HepG2 (cell line): ENCODE measurements around the gene DNTTIP2. TPM values are rescaled to one million over a fixed set of nuclear protein-coding genes. Genes with fewer than 3 reads are reported as not detected.

Source experiments
- EEA1 ChIP-seq: sonication (generic); formaldehyde crosslinking; IDR thresholded peaks from 2 replicates; pipeline ENCODE4 v1.5.1; 2020; ENCODE audit warnings: mild to moderate bottlenecking, missing genetic modification reagents, borderline replicate concordance
- GATA4 ChIP-seq: sonication (generic); IDR thresholded peaks from 2 replicates; pipeline ENCODE4 v1.6.1; 2016; ENCODE audit warnings: antibody characterized with exemption, low read depth, borderline replicate concordance
- HINFP ChIP-seq: sonication (generic); formaldehyde crosslinking; IDR thresholded peaks from 2 replicates; pipeline ENCODE4 v1.4.0; 2020; ENCODE audit warnings: low read depth, mild to moderate bottlenecking, missing genetic modification reagents
- MLXIP ChIP-seq: sonication (generic); formaldehyde crosslinking; IDR thresholded peaks from 2 replicates; pipeline ENCODE4 v1.9.0; 2021; ENCODE audit warnings: missing genetic modification reagents, borderline replicate concordance
- ZNF256 ChIP-seq: sonication (generic); formaldehyde crosslinking; conservative IDR thresholded peaks from 2 replicates; pipeline ENCODE4 v1.4.0; 2020; ENCODE audit warnings: missing genetic modification reagents
- ZNF484 ChIP-seq: sonication (generic); formaldehyde crosslinking; IDR thresholded peaks from 2 replicates; pipeline ENCODE4 v1.5.1; 2020; ENCODE audit warnings: mild to moderate bottlenecking, low read depth, missing genetic modification reagents, borderline replicate concordance
- ZNF607 ChIP-seq: sonication (generic); formaldehyde crosslinking; IDR thresholded peaks from 2 replicates; pipeline ENCODE4 v1.5.1; 2020; ENCODE audit warnings: missing genetic modification reagents, mild to moderate bottlenecking, borderline replicate concordance
- polyA plus RNA-seq, 8 experiments: library from polyadenylated mRNA; depleted of rRNA in 3 of 8; stranded (reverse) in 7 of 8; unstranded in 1 of 8; fragments of >200 nt; fragmentation: Illumina TruSeq in 4 of 8; extraction: Trizol in 4 of 8; gene quantifications; 2 replicates each; pipeline versions ENCODE4 v1.2.1 to v1.2.3, GENCODE V29; 2011 to 2016; ENCODE audit warnings: low read depth in 4 of 8, missing spikeins in 1 of 8, mixed read lengths in 1 of 8; ENCODE audit not compliant: insufficient read depth in 1 of 8
- total RNA-seq, 5 experiments: library from RNA; depleted of rRNA; stranded (reverse); fragments of >200 nt; fragmentation: Illumina TruSeq; extraction: Trizol; gene quantifications; 2 replicates each; pipeline ENCODE4 v1.2.3, GENCODE V29; 2016; ENCODE audit warnings: low read depth in 1 of 5
- TF ChIP-seq, protein P1 (sequence below): sonication (generic); formaldehyde crosslinking; IDR thresholded peaks from 2 replicates; pipeline ENCODE4 v1.4.0; 2020; ENCODE audit warnings: mild to moderate bottlenecking, missing genetic modification reagents

Gene DNTTIP2
- total and polyA plus RNA-seq, 2 of the 13 experiments (the other 11 are each of a cell fraction or from before 2014, with no cell fraction given), result 11.4 to 63.3 TPM

DNA sequence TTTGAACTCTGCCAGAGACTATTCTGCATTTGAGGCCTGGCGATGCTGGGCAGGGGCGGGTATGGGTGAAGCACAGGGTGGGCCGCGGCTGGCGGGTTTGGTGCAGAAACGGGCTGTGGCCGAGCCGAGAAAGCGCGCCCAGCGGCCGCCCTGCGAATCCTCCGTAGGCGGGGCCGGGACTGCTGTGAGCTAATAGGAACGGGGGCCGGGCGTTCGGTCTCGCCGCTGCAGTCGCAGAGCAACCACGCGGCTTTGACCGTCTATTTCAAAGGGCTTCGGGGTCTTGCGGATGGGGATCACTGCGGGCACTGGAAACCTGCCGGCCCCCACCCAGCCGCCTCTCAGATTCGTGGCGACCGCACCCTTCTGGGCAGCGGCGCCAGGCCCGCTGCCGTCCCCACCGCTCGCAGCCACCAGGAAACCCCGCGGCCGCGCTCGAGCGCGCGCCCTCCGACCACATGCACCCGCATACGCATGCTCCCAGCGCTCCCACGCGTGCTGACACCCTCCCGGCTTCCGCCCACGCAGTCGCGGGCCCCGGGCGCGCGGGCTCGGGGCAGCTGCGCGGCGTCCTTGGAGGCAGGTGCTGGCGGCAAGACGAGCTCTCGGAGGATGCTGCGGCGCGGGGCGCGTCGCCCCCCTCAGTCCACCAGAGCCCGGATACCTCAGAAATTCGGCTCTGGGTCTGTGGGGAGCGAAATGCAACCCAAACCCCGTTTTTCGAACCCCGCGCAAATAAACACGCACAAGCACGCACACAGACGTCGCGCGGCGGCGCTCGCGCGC, 32.6 kb downstream of the DNTTIP2 start (continued):
- TF ChIP-seq, protein P1, sequence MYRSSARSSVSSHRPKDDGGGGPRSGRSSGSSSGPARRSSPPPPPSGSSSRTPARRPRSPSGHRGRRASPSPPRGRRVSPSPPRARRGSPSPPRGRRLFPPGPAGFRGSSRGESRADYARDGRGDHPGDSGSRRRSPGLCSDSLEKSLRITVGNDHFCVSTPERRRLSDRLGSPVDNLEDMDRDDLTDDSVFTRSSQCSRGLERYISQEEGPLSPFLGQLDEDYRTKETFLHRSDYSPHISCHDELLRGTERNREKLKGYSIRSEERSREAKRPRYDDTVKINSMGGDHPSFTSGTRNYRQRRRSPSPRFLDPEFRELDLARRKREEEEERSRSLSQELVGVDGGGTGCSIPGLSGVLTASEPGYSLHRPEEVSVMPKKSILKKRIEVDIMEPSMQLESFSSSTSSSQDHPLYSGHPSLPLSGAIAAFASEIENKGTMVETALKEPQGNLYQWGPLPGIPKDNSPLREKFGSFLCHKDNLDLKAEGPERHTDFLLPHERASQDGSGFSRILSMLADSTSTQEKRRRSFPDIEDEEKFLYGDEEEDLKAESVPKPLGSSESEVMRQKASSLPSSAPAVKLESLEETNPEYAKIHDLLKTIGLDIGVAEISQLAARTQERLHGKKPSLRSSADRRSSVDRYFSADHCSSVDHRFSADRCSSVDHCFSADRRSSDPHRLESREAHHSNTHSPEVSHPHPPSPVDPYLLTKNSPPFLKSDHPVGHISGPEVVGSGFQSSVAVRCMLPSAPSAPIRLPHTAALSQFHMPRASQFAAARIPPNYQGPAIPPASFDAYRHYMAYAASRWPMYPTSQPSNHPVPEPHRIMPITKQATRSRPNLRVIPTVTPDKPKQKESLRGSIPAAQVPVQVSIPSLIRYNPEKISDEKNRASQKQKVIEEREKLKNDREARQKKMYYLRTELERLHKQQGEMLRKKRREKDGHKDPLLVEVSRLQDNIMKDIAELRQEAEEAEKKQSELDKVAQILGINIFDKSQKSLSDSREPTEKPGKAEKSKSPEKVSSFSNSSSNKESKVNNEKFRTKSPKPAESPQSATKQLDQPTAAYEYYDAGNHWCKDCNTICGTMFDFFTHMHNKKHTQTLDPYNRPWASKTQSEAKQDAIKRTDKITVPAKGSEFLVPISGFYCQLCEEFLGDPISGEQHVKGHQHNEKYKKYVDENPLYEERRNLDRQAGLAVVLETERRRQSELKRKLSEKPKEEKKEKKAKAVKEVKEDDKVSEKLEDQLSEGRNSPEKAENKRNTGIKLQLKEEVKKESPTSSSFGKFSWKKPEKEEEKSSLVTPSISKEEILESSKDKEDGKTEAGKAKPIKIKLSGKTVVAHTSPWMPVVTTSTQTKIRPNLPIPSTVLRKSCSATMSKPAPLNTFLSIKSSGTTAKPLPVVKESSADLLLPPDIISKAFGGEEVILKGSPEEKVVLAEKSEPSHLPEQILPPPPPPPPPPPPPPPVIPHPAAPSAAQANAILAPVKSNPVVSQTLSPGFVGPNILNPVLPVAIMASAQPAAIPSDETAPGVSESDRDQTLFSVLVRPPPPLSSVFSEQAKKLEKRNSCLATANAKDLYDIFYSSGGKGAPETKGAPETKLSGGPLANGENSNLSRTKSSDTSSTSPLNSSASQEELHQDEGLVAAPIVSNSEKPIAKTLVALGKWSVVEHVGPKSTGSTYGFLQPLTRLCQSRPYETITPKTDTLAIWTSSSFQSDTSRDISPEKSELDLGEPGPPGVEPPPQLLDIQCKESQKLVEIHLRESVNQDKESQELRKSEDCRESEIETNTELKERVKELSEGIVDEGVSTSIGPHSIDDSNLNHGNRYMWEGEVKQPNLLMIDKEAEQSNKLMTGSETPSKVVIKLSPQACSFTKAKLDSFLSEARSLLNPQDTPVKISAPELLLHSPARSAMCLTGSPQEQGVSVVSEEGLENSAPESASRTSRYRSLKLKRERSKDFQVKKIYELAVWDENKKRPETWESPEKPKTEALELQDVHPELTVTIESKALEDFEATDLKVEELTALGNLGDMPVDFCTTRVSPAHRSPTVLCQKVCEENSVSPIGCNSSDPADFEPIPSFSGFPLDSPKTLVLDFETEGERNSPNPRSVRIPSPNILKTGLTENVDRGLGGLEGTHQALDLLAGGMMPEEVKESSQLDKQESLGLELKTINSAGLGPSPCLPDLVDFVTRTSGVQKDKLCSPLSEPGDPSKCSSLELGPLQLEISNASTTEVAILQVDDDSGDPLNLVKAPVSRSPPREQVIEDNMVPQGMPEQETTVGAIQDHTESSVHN (CRISPR knock-in tag), result no peak
- TF ChIP-seq ZNF484 (no peak), ZNF256 (CRISPR knock-in tag) (0 out of 2 replicates have a peak, but pooled peaks have one; percentile 38), HINFP (CRISPR knock-in tag) (no peak), EEA1 (CRISPR knock-in tag) (no peak), GATA4 (no peak), MLXIP (CRISPR knock-in tag) (no peak; the same call in 1 of the 2 replicates), ZNF607 (0 out of 2 replicates have a peak, but pooled peaks have one; percentile 19)
